ENCODE results near the gene TEX101.

DNA sequence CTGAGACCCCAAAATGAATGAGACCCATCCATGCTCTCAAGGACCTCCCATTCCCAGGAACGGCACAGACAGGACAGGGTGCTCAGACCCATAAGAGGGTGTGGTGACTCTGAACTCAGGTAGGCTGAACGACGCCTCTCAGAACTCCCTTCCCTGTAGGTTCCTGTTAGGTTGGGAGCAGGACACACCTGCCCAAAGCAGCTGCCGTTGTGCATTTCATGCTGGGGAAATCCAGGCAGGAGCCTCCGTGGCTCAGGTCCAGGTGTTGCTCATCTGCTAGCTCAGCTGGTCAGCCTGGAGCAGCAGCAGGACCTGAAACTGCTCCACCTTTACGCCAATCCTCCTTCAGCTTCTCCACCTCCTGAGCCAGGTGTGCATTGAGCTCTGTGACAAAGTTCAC lies 19.1 kb upstream of the TEX101 start:
- TF ChIP-seq, protein P1, sequence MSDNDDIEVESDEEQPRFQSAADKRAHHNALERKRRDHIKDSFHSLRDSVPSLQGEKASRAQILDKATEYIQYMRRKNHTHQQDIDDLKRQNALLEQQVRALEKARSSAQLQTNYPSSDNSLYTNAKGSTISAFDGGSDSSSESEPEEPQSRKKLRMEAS (IDR thresholded peaks at IDR 0.05; ENCODE audit: low read depth, low read length): no peak
- TF ChIP-seq, protein P2, sequence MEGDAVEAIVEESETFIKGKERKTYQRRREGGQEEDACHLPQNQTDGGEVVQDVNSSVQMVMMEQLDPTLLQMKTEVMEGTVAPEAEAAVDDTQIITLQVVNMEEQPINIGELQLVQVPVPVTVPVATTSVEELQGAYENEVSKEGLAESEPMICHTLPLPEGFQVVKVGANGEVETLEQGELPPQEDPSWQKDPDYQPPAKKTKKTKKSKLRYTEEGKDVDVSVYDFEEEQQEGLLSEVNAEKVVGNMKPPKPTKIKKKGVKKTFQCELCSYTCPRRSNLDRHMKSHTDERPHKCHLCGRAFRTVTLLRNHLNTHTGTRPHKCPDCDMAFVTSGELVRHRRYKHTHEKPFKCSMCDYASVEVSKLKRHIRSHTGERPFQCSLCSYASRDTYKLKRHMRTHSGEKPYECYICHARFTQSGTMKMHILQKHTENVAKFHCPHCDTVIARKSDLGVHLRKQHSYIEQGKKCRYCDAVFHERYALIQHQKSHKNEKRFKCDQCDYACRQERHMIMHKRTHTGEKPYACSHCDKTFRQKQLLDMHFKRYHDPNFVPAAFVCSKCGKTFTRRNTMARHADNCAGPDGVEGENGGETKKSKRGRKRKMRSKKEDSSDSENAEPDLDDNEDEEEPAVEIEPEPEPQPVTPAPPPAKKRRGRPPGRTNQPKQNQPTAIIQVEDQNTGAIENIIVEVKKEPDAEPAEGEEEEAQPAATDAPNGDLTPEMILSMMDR (IDR thresholded peaks at IDR 0.05; ENCODE audit: low read depth, low read length): no peak
- no peak for TF ChIP-seq POLR2A (IDR thresholded peaks at IDR 0.05; ENCODE audit: extremely low read depth, insufficient read length)

Data from NB4 (cell line).